GM12874 (cell line): ENCODE measurements around the gene OSBPL3.

ENCODE experiments used
- CTCF ChIP-seq: IDR thresholded peaks from 2 replicates; pipeline ENCODE4 v1.5.1; 2011; ENCODE audit warnings: low read depth, mild to moderate bottlenecking, control low read depth, low read length, moderate library complexity; ENCODE audit not compliant: insufficient read depth

Gene OSBPL3

GRCh38 chr7:24869572-24869971, 110.4 kb downstream of the OSBPL3 start:
- no peak for TF ChIP-seq CTCF

GRCh38 chr7:24868741-24869140, 111.2 kb downstream of the OSBPL3 start:
- no peak for TF ChIP-seq CTCF

- no peak for TF ChIP-seq CTCF
Observed at GRCh38 chr7:24866004-24866615, 113.9 kb downstream of the OSBPL3 start.

DNA sequence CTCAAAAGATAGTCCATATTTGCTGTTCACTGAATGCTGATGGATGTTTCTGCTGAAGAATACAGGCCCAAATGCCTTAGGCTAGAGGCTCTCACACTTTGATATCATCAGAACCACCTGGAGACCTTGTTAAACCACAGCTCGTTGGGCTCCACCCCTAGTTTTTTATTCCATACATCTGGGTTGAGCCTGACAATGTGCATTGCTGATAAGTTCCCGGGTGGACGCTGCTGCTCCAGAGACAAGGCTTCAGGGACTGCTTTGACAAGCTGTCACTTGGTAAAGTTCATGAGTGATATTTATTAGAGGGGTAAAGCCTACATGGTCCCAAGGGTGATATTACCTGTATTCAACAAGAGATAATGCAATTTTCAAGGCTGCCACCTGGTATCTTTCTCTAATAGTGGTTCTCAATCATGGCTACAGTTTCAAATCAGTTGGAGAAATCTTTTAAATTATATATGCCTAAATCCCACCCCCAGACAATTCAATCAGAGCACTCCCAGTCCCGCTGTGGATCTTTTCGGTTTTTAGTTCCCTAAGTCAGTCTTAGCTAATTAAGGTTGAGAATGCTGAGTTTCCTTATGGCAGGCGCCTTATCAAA, 115.7 kb downstream of the OSBPL3 start:
- TF ChIP-seq CTCF, result no peak

GRCh38 chr7:24863626-24864025, 116.4 kb downstream of the OSBPL3 start:
- no peak for TF ChIP-seq CTCF

DNA sequence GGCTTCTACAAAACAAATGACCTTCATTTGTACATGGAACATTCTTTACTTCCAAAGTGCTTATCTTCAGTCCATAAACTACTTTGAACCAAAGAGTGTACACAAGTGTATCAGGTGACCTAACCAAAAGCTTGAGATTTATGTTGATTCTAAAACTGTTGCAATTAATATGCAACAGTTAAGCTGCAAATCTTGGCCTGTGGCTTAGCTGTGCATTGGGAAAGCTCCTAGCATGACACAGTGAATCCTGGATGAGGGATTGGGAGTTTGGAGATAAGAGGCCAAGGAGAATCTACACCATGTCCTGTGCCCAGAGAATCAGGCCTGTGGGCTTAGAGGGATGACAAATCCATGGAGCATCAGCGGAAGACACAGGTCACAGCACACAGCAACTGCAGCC, 117.5 kb downstream of the OSBPL3 start:
- no peak for TF ChIP-seq CTCF

GRCh38 chr7:24861336-24861735, 118.6 kb downstream of the OSBPL3 start:
- TF ChIP-seq CTCF, result no peak
